NCI-H2081 (cell line): Measurements from ENCODE around the gene SLC12A5.

ENCODE experiments used
- DNase-seq, 2 experiments: peaks; one replicate each; lab custom pipeline; 2025; lab: John Stamatoyannopoulos, UW

Gene SLC12A5

GRCh38 chr20:46027245-46027853 lies 1.7 kb upstream of the SLC12A5 start:
- DNase-seq: no peak

- DNase-seq: no peak
These were observed 905 bp upstream of the SLC12A5 start for GRCh38 chr20:46028110-46028509.

- no peak for DNase-seq
These were observed 1.4 kb downstream of the SLC12A5 start for GRCh38 chr20:46030284-46031013.

- DNase-seq: no peak
These were observed 2.1 kb downstream of the SLC12A5 start for GRCh38 chr20:46031014-46031569.

GRCh38 chr20:46031701-46032254 lies 2.8 kb downstream of the SLC12A5 start:
- DNase-seq: peak; percentile 75 to 79

- no peak for DNase-seq
These were observed 5.0 kb downstream of the SLC12A5 start for GRCh38 chr20:46034039-46034438.

- DNase-seq: no peak
These were observed 6.2 kb downstream of the SLC12A5 start for GRCh38 chr20:46035253-46035652.

- DNase-seq: no peak
These were observed 6.7 kb downstream of the SLC12A5 start for GRCh38 chr20:46035713-46036112.

GRCh38 chr20:46036370-46036769 lies 7.4 kb downstream of the SLC12A5 start:
- DNase-seq: no peak

- DNase-seq: no peak
These were observed 8.0 kb downstream of the SLC12A5 start for GRCh38 chr20:46037036-46037435.

- no peak for DNase-seq
These were observed 12.0 kb downstream of the SLC12A5 start for GRCh38 chr20:46040902-46041535.

GRCh38 chr20:46043556-46043955 lies 14.5 kb downstream of the SLC12A5 start:
- no peak for DNase-seq

GRCh38 chr20:46044896-46045295 lies 15.9 kb downstream of the SLC12A5 start:
- DNase-seq: no peak

GRCh38 chr20:46046588-46047310 lies 17.7 kb downstream of the SLC12A5 start:
- no peak for DNase-seq

GRCh38 chr20:46047821-46048220 lies 18.8 kb downstream of the SLC12A5 start:
- no peak for DNase-seq

- no peak for DNase-seq
These were observed 20.2 kb downstream of the SLC12A5 start for GRCh38 chr20:46049190-46049589.

GRCh38 chr20:46049815-46050214 lies 20.8 kb downstream of the SLC12A5 start:
- no peak for DNase-seq

- DNase-seq: no peak
These were observed 21.4 kb downstream of the SLC12A5 start for GRCh38 chr20:46050444-46050843.

- DNase-seq: no peak
These were observed 21.9 kb downstream of the SLC12A5 start for GRCh38 chr20:46050885-46051284.

- peak; percentile 54 to 82 for DNase-seq
These were observed 22.7 kb downstream of the SLC12A5 start for GRCh38 chr20:46051556-46052308.

GRCh38 chr20:46053416-46053815 lies 24.4 kb downstream of the SLC12A5 start:
- DNase-seq: no peak
